ENCODE measurements around the gene SLC7A6OS. TPM values are rescaled to one million over a fixed set of nuclear protein-coding genes. Genes with fewer than 3 reads are reported as not detected.
A peak's percentile ranks its signal among the peaks of the same experiment; 100 is the strongest.

SLC7A6OS gene
- 10 to 100 TPM; 11.4 to 26.0 (median 18.3) TPM for total RNA-seq

DNA sequence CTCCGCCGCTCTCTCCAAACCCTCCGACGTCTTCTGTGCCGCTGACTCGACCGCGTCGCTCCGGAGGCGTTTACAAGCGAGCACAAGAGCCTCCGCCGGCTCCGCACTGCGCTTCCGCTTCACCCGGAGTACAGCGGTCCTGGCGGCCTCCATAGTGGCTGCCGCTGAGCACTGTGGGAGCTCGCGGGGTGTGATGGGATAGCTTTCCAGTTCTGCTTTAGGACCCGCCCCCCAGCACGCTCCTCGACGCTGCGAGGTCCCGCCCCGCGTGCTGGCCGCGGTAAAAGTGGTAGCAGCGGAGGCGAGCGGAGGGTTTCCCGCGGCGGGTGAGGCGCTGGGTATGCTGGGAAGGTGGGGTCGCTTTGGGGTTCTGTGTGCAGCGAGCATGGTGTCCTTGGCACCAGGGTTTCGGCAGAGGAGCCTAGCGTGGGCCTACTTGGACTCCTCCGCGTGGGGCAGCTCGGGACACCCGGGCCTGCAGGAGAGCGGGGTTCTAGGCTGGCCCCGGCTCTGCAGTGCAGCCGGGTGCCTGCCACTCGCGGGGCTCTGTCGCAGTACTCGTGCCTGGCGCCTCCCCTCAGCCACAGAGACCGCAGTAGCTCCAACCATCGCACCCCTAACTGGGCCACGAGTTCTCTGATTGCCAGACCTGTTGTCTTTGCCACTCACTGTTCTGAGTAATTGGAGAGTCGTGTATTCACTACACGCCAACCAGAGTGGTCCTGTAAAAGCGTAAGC lies at the start of gene SLC7A6OS, which contains the start of gene PRMT7:
TSS of gene SLC7A6OS (minus strand) at position 173 of the 738 bp plus-strand sequence. CDS start at position 153, 20 bp downstream.
TSS of gene PRMT7 (plus strand) at position 246 of the 738 bp plus-strand sequence. CDS start 4,961 bp downstream, outside the sequence.
- H3K27ac ChIP-seq: peak within 1 kb of the TSS; percentile 72 to 88 (median 88)
- peaks cover 3 to 33% (median 10%) of the 10 kb centered on the region in 4 donors for H3K4me1 ChIP-seq
- H3K27me3 ChIP-seq: no peaks in the 10 kb centered on the region
- peaks cover 0 to 34% (median 0%) of the 10 kb centered on the region in 3 donors for H3K36me3 ChIP-seq
- H3K9me3 ChIP-seq: no peaks in the 10 kb centered on the region
- peak within 1 kb of the TSS; percentile 62 to 100 (median 79) for H3K4me3 ChIP-seq
- TF ChIP-seq, protein P1, sequence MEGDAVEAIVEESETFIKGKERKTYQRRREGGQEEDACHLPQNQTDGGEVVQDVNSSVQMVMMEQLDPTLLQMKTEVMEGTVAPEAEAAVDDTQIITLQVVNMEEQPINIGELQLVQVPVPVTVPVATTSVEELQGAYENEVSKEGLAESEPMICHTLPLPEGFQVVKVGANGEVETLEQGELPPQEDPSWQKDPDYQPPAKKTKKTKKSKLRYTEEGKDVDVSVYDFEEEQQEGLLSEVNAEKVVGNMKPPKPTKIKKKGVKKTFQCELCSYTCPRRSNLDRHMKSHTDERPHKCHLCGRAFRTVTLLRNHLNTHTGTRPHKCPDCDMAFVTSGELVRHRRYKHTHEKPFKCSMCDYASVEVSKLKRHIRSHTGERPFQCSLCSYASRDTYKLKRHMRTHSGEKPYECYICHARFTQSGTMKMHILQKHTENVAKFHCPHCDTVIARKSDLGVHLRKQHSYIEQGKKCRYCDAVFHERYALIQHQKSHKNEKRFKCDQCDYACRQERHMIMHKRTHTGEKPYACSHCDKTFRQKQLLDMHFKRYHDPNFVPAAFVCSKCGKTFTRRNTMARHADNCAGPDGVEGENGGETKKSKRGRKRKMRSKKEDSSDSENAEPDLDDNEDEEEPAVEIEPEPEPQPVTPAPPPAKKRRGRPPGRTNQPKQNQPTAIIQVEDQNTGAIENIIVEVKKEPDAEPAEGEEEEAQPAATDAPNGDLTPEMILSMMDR (IDR thresholded peaks at IDR 0.05): peak in 5 of 6 experiments; percentile 16 to 42 (median 34)
- peak; percentile 82 to 87 for TF ChIP-seq POLR2A (IDR thresholded peaks at IDR 0.05)
- DNase-seq: peak; percentile 94 to 97 (median 96)

GRCh38 chr16:68359398-68360191 lies 48.8 kb upstream of the SLC7A6OS start:
- TF ChIP-seq, protein P1 (IDR thresholded peaks at IDR 0.05): no peak
- no peak for TF ChIP-seq POLR2A (IDR thresholded peaks at IDR 0.05)
- no peak overlapping the region for H3K27ac ChIP-seq
- H3K4me1 ChIP-seq: peaks cover 0 to 20% (median 13%) of the 10 kb centered on the region in 4 donors
- DNase-seq: no peak
- H3K9me3 ChIP-seq: no peaks in the 10 kb centered on the region
- no peaks in the 10 kb centered on the region for H3K27me3 ChIP-seq
- H3K36me3 ChIP-seq: peaks cover 0 to 62% (median 0%) of the 10 kb centered on the region in 3 donors
- H3K4me3 ChIP-seq: no peak overlapping the region

DNA sequence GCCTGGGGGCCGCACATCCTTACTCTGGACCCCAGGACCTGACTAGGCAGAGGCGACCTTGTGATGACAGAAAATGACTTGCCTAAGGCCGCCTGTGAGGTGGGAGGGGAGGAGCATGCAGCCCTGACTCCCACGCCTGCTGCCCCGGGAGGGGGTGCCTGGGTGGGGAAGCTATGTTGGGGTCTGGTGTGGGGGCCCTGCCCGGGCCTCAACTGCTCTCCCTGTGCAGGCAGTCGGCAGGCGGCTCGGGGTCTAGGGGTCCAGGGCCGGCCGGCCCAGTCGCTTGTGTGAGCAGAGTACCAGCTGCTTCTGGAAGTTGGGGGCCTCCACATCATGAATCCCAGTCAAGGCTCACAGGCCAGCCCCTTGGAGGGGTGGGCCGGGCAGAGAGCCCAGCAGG lies 48.2 kb upstream of the SLC7A6OS start:
- Histone ChIP-seq H3K36me3 (peaks cover 0 to 63% (median 0%) of the 10 kb centered on the region in 3 donors), H3K4me3 (no peak overlapping the region), H3K4me1 (peaks cover 0 to 20% (median 13%) of the 10 kb centered on the region in 4 donors), H3K9me3 (no peaks in the 10 kb centered on the region), H3K27ac (no peak overlapping the region), H3K27me3 (no peaks in the 10 kb centered on the region)
- TF ChIP-seq, protein P1 (IDR thresholded peaks at IDR 0.05): no peak
- no peak for TF ChIP-seq POLR2A (IDR thresholded peaks at IDR 0.05)
- no peak for DNase-seq

GRCh38 chr16:68357923-68358322 lies 47.2 kb upstream of the SLC7A6OS start:
- peaks cover 0 to 20% (median 13%) of the 10 kb centered on the region in 4 donors for H3K4me1 ChIP-seq
- no peak overlapping the region for H3K4me3 ChIP-seq
- H3K9me3 ChIP-seq: no peaks in the 10 kb centered on the region
- H3K27me3 ChIP-seq: no peaks in the 10 kb centered on the region
- H3K36me3 ChIP-seq: peaks cover 0 to 62% (median 0%) of the 10 kb centered on the region in 3 donors
- no peak for DNase-seq
- no peak overlapping the region for H3K27ac ChIP-seq
- no peak for TF ChIP-seq POLR2A (IDR thresholded peaks at IDR 0.05)
- TF ChIP-seq, protein P1 (IDR thresholded peaks at IDR 0.05): no peak

DNA sequence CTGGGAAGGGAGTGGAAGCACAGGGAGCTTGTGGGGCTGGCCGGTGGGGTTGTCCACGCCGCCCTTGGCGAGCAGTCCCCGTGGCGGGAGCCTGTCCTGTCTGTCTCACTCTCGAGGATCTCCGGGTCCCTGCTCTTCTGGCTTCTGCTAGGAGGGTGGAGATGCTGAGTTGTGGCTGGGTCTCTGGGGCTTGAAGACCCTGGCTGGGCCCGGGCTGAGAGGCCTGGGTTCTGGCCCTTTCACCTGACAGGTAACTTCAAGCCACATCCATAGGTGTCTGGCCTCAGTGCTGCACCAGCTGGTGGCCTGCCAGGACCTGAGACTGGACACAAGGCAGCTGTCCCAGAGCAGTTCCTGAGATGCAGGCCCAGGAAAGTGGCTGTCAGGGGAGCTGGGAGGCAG lies 46.8 kb upstream of the SLC7A6OS start:
- DNase-seq: peak in 1 of 3 donors; percentile 52
- Histone ChIP-seq H3K9me3 (no peaks in the 10 kb centered on the region), H3K36me3 (peaks cover 0 to 62% (median 0%) of the 10 kb centered on the region in 3 donors), H3K4me3 (no peak overlapping the region), H3K4me1 (peaks cover 0 to 20% (median 13%) of the 10 kb centered on the region in 4 donors), H3K27me3 (no peaks in the 10 kb centered on the region), H3K27ac (no peak overlapping the region)
- TF ChIP-seq, protein P1 (IDR thresholded peaks at IDR 0.05): no peak
- no peak for TF ChIP-seq POLR2A (IDR thresholded peaks at IDR 0.05)
